ENCODE data around the gene RPL6. TPM values are rescaled to one million over a fixed set of nuclear protein-coding genes. Genes with fewer than 3 reads are reported as not detected.

The RPL6 gene
- total RNA-seq, 1 experiment from 2014 or later, result 969 TPM

- intact Hi-C loops (cut with micrococcal nuclease; ENCODE audit: unreplicated experiment), result no loop called here
- H3K36me3 ChIP-seq (ENCODE audit: control insufficient read depth, insufficient read depth, low read length), result no peaks in the 10 kb centered on the region; the same call in 1 of the 2 replicates
- in situ Hi-C loops (cut with HindIII; ENCODE audit: low pct_unique_long_range_greater_than_20kb, low sequenced_read_pairs), result no loop called here
- TF ChIP-seq REST (IDR thresholded peaks at IDR 0.05; ENCODE audit: insufficient read depth in 1 of 2, low read depth in 2 of 2, low read length in 1 of 2), result no peak
- TF ChIP-seq CTCF (IDR thresholded peaks at IDR 0.05), result peak; percentile 55
- TF ChIP-seq POLR2AphosphoS5 (IDR thresholded peaks at IDR 0.05; ENCODE audit: low read depth, low read length), result no peak
- BruUV-seq (replicated peaks), result TSS peak; percentile 72
- ChIA-PET POLR2A (no interaction called here), CTCF (interaction anchor here (0.7 kb wide), 1 partner anchor 360 kb away, joined by 3 read pairs; no protein-coding TSS in a partner anchor)
- H3K27me3 ChIP-seq (ENCODE audit: control insufficient read depth, insufficient read depth, low read length), result no peaks in the 10 kb centered on the region
- H3K27ac ChIP-seq (ENCODE audit: low read length), result peak overlapping the region; percentile 92
- ATAC-seq (peak; percentile 69), DNase-seq (ENCODE audit: low read depth, low spot score) (no peak)
- H3K4me1 ChIP-seq (ENCODE audit: control insufficient read depth, insufficient read depth, low read length), result 0 out of 2 replicates have a peak, but pooled peaks cover 3% of the 10 kb centered on the region
- H3K9me3 ChIP-seq (ENCODE audit: control insufficient read depth, insufficient read depth, low read depth, low read length), result no peaks in the 10 kb centered on the region
- peak overlapping the region; percentile 89 to 94 for H3K4me3 ChIP-seq (ENCODE audit: low read depth in 2 of 2, low read length in 2 of 2)
Observed at GRCh38 chr12:112419297-112420133, 10.1 kb upstream of the RPL6 start.

GRCh38 chr12:112418608-112419296, 9.3 kb upstream of the RPL6 start, which contains the start of gene PTPN11:
TSS of gene PTPN11 (plus strand) at chr12:112418947. CDS start at chr12:112419112, 165 bp downstream.
- in situ Hi-C loops (cut with HindIII; ENCODE audit: low pct_unique_long_range_greater_than_20kb, low sequenced_read_pairs) (no loop called here), intact Hi-C loops (cut with micrococcal nuclease; ENCODE audit: unreplicated experiment) (no loop called here)
- Histone ChIP-seq H3K4me3 (ENCODE audit: low read depth in 2 of 2, low read length in 2 of 2) (peak within 1 kb of the TSS; percentile 89 to 94), H3K27ac (ENCODE audit: low read length) (peak within 1 kb of the TSS; percentile 92), H3K9me3 (ENCODE audit: control insufficient read depth, insufficient read depth, low read depth, low read length) (no peaks in the 10 kb centered on the region), H3K36me3 (ENCODE audit: control insufficient read depth, insufficient read depth, low read length) (no peaks in the 10 kb centered on the region; the same call in 1 of the 2 replicates), H3K27me3 (ENCODE audit: control insufficient read depth, insufficient read depth, low read length) (no peaks in the 10 kb centered on the region), H3K4me1 (ENCODE audit: control insufficient read depth, insufficient read depth, low read length) (0 out of 2 replicates have a peak, but pooled peaks cover 3% of the 10 kb centered on the region)
- TF ChIP-seq POLR2AphosphoS5 (IDR thresholded peaks at IDR 0.05; ENCODE audit: low read depth, low read length) (peak; percentile 95), SIN3A (IDR thresholded peaks at IDR 0.05; ENCODE audit: borderline replicate concordance, insufficient read depth, low read depth, low read length) (peak; percentile 95), CTCF (IDR thresholded peaks at IDR 0.05) (peak; percentile 82), REST (IDR thresholded peaks at IDR 0.05; ENCODE audit: insufficient read depth in 1 of 2, low read depth in 2 of 2, low read length in 1 of 2) (no peak), TCF7L2 (IDR thresholded peaks at IDR 0.05; ENCODE audit: low read depth, low read length) (no peak)
- peak; percentile 96 for ATAC-seq
- no peak for DNase-seq (ENCODE audit: low read depth, low spot score)
- ChIA-PET CTCF (interaction anchor here (0.5 to 0.6 kb wide), 3 partner anchors 18 to 52 kb away, joined by 4 to 5 read pairs (median 5); no protein-coding TSS in a partner anchor), POLR2A (interaction anchor here (0.6 kb wide), 1 partner anchor 321 kb away, joined by 5 read pairs; no protein-coding TSS in a partner anchor)
- BruUV-seq (replicated peaks), result no TSS peak

Data from Panc1 (cell line).